ENCODE data around the gene RABL2A.
"Not testable (repeated sequence)": the region's sequence is repeated elsewhere in the genome, so short reads cannot be mapped to it uniquely, and the experiment has no call there.

Gene RABL2A

GRCh38 chr2:113664761-113665533 is 37.9 kb downstream of the RABL2A start:
- H3K27me3 ChIP-seq (replicated peaks; ENCODE audit: control insufficient read depth, insufficient read depth, low read length); DNase-seq (ENCODE audit: low read depth); H3K9ac ChIP-seq (ENCODE audit: low read length); H3K9me3 ChIP-seq (ENCODE audit: control insufficient read depth, low read length); H3K4me3 ChIP-seq (ENCODE audit: low read length); H3K4me1 ChIP-seq (ENCODE audit: control insufficient read depth, insufficient read depth, low read length); H3K36me3 ChIP-seq (ENCODE audit: control insufficient read depth, insufficient read depth, low read length, severe bottlenecking): not testable (repeated sequence)

DNA sequence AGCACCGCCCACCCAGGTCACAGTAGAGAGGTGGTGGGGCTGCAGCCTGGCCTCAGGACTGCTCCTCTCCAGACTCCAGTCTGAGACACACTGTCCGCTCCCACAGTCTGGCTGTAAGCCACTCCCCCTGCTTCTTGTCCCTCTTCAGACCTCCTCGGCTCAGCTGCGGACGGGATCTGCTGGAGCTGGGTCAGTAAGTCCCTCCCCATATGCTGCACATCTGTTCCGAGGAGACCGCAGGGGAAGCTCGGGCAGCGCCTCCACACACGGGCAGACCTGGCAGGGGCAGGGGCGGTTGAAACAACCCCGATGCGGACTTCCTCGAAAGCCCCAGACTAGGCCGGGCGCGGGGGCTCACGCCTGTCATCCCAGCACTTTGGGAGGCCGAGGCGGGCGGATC is 41.9 kb downstream of the RABL2A start:
- not testable (repeated sequence) for H3K9me3 ChIP-seq (ENCODE audit: control insufficient read depth, low read length); H3K27me3 ChIP-seq (replicated peaks; ENCODE audit: control insufficient read depth, insufficient read depth, low read length); DNase-seq (ENCODE audit: low read depth)

DNA sequence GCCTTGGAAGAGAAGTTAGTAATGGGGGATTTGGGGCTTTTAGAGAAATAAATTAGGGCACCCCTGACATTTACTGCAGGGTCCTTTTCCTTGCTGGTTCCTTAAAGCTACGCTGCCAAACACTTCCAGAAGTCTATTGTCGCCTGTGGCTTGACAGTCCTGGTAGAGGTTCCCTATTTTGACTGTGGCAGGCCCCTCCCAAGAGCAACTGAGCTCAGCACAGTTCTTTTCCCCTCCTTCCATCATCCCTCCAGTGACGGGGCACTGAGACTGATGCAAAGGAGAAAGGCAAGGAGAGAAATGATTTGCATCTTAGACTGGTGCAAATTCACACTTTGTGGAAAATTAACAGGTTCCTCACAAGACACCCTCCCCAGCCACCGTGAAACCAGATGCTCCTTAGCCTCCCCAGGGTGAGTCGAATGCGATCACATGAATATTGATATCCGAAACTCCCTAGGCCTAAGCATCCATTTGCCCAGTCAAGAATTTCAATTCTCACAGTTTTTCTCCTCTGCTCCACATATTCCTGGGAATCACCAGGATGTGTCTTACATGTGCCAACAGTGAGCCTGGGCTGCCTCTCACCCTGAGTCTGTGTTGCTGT is 45.4 kb downstream of the RABL2A start:
- Histone ChIP-seq H3K36me3 (ENCODE audit: control insufficient read depth, insufficient read depth, low read length, severe bottlenecking) (no peaks in the 10 kb centered on the region), H3K9ac (ENCODE audit: low read length) (no peak overlapping the region), H3K4me1 (ENCODE audit: control insufficient read depth, insufficient read depth, low read length) (no peaks in the 10 kb centered on the region), H3K4me3 (ENCODE audit: low read length) (no peak overlapping the region), H3K27me3 (replicated peaks; ENCODE audit: control insufficient read depth, insufficient read depth, low read length) (peaks cover 10% of the 10 kb centered on the region), H3K9me3 (ENCODE audit: control insufficient read depth, low read length) (no peaks in the 10 kb centered on the region)
- DNase-seq (ENCODE audit: low read depth) = no peak

More for the DNA sequence above, 41.9 kb downstream of the RABL2A start:
- H3K4me3 ChIP-seq (ENCODE audit: low read length); H3K9ac ChIP-seq (ENCODE audit: low read length); H3K36me3 ChIP-seq (ENCODE audit: control insufficient read depth, insufficient read depth, low read length, severe bottlenecking); H3K4me1 ChIP-seq (ENCODE audit: control insufficient read depth, insufficient read depth, low read length): not testable (repeated sequence)

GRCh38 chr2:113675875-113676274 is 48.8 kb downstream of the RABL2A start:
- H3K4me3 ChIP-seq (ENCODE audit: low read length) = no peak overlapping the region
- no peaks in the 10 kb centered on the region for H3K4me1 ChIP-seq (ENCODE audit: control insufficient read depth, insufficient read depth, low read length)
- no peak overlapping the region for H3K9ac ChIP-seq (ENCODE audit: low read length)
- H3K9me3 ChIP-seq (ENCODE audit: control insufficient read depth, low read length) = no peaks in the 10 kb centered on the region
- H3K36me3 ChIP-seq (ENCODE audit: control insufficient read depth, insufficient read depth, low read length, severe bottlenecking) = no peaks in the 10 kb centered on the region
- peaks cover 10% of the 10 kb centered on the region for H3K27me3 ChIP-seq (replicated peaks; ENCODE audit: control insufficient read depth, insufficient read depth, low read length)
- DNase-seq (ENCODE audit: low read depth) = no peak

DNA sequence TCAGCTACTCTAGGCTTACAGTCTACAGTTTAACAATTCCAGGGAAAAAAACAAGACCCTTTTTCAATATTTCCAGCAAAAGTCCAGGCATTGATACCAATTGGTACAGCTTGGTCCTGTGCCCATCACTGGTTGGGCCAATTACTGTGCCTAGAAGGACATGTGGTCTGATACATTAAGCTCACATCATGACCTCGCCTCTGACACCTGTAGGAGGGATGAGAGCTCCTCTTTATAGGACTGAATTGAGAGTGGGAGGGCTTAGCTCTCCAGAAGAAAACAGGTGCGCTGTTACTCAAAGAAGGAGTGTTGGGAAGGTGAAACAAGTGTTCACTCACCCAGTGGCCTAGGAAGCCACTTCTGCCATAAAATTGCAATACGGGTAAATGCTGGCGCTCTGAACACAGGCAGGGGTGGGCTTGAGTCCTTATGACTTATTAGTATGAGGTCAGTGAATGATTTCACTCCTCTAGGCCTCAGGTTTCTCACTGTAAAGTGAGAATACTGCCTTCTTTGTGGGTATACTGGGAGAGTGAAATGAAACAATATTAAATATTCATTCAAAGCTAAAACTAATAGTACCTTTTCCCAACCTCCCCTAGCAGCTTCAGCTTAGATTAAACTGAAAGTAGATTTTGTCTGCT is 49.7 kb downstream of the RABL2A start:
- Histone ChIP-seq H3K36me3 (ENCODE audit: control insufficient read depth, insufficient read depth, low read length, severe bottlenecking) (no peaks in the 10 kb centered on the region), H3K9ac (ENCODE audit: low read length) (no peak overlapping the region), H3K4me1 (ENCODE audit: control insufficient read depth, insufficient read depth, low read length) (no peaks in the 10 kb centered on the region), H3K9me3 (ENCODE audit: control insufficient read depth, low read length) (no peaks in the 10 kb centered on the region), H3K27me3 (replicated peaks; ENCODE audit: control insufficient read depth, insufficient read depth, low read length) (peaks cover 10% of the 10 kb centered on the region), H3K4me3 (ENCODE audit: low read length) (no peak overlapping the region)
- no peak for DNase-seq (ENCODE audit: low read depth)

DNA sequence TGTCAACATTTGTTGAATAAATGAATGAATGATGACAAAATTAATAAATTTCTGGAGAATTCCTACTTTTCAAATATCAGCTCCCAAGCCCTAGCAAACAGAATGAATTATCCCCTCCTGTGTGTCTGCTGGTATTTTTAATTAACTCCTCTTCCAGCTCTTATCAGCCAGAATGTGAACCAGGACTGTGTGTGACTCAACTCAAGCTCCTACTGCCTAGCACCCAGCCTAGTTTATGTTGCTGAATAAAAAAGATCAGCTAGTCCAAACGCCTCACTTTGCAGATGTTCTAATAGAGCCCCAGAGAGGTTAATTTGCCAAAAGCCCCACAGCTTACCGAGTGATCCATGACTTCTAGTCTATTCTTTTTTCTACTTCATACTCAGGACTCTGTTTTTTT is 50.3 kb downstream of the RABL2A start:
- DNase-seq (ENCODE audit: low read depth) = no peak
- Histone ChIP-seq H3K4me1 (ENCODE audit: control insufficient read depth, insufficient read depth, low read length) (no peaks in the 10 kb centered on the region), H3K4me3 (ENCODE audit: low read length) (no peak overlapping the region)

DNA sequence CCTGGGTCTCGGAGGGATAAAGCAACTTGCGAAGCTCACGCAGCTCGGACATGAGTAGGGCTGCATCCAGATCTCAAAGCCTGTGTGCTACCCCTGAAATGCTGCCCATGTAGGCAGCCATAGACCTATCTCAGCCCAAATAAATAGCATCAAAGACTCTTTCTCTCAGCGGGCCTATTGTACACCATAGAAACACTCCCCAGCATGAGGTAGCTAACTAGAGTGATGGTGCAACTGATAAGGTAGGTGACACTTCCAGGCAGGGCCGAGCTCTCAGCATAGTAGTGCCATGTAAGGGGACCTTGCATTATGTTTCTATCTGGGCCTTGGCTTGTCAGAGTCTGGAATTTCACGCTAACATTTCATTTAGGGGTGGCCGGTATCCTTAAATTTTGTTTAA is 52.4 kb downstream of the RABL2A start:
- Histone ChIP-seq H3K27me3 (replicated peaks; ENCODE audit: control insufficient read depth, insufficient read depth, low read length) (peaks cover 10% of the 10 kb centered on the region), H3K36me3 (ENCODE audit: control insufficient read depth, insufficient read depth, low read length, severe bottlenecking) (no peaks in the 10 kb centered on the region), H3K9me3 (ENCODE audit: control insufficient read depth, low read length) (no peaks in the 10 kb centered on the region), H3K4me3 (ENCODE audit: low read length) (no peak overlapping the region), H3K9ac (ENCODE audit: low read length) (no peak overlapping the region), H3K4me1 (ENCODE audit: control insufficient read depth, insufficient read depth, low read length) (no peaks in the 10 kb centered on the region)
- DNase-seq (ENCODE audit: low read depth) = no peak

More for the DNA sequence above, 50.3 kb downstream of the RABL2A start:
- no peaks in the 10 kb centered on the region for H3K9me3 ChIP-seq (ENCODE audit: control insufficient read depth, low read length)
- no peak overlapping the region for H3K9ac ChIP-seq (ENCODE audit: low read length)
- H3K27me3 ChIP-seq (replicated peaks; ENCODE audit: control insufficient read depth, insufficient read depth, low read length) = peaks cover 10% of the 10 kb centered on the region
- no peaks in the 10 kb centered on the region for H3K36me3 ChIP-seq (ENCODE audit: control insufficient read depth, insufficient read depth, low read length, severe bottlenecking)

DNA sequence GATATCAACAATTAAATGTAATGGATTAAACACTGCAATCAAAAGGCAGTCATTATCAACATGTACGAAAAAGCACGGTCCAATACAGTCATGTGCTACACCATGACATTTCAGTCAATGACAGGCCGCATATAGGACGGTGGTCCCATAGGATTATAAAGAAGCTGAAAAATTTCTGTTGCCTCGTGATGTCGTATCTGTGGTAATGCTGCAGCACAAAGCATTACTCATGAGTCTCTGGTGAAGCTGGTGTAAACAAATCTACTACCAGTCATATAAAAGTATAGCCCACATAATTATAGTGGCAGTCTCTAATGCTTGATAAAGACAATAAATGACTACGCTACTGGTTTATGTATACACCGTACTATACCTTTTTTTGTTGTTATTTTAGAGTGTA is 58.4 kb downstream of the RABL2A start:
- Histone ChIP-seq H3K4me1 (ENCODE audit: control insufficient read depth, insufficient read depth, low read length) (no peaks in the 10 kb centered on the region), H3K9ac (ENCODE audit: low read length) (no peak overlapping the region), H3K27me3 (replicated peaks; ENCODE audit: control insufficient read depth, insufficient read depth, low read length) (no peaks in the 10 kb centered on the region), H3K36me3 (ENCODE audit: control insufficient read depth, insufficient read depth, low read length, severe bottlenecking) (no peaks in the 10 kb centered on the region), H3K9me3 (ENCODE audit: control insufficient read depth, low read length) (no peaks in the 10 kb centered on the region), H3K4me3 (ENCODE audit: low read length) (no peak overlapping the region)
- DNase-seq (ENCODE audit: low read depth) = no peak

DNA sequence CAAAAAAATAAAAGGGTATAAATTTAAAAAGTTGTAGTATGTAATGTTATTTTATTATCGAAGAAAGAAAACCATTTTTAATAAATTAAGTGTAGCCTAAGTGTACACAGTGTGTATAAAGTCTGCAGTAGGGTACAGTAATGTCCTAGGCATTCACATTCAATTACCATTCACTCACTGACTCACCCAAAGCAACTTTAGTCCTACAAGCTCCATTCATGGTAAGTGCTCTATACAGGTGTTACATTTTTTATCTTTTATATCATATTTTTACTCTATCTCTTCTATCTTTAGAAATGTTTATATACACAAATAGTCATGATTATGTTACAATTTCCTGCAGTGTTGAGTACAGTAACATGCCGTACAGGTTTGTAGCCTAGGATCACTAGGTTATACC is 59.5 kb downstream of the RABL2A start:
- Histone ChIP-seq H3K4me3 (ENCODE audit: low read length) (no peak overlapping the region), H3K9me3 (ENCODE audit: control insufficient read depth, low read length) (no peaks in the 10 kb centered on the region), H3K9ac (ENCODE audit: low read length) (no peak overlapping the region), H3K4me1 (ENCODE audit: control insufficient read depth, insufficient read depth, low read length) (no peaks in the 10 kb centered on the region), H3K36me3 (ENCODE audit: control insufficient read depth, insufficient read depth, low read length, severe bottlenecking) (no peaks in the 10 kb centered on the region), H3K27me3 (replicated peaks; ENCODE audit: control insufficient read depth, insufficient read depth, low read length) (no peaks in the 10 kb centered on the region)
- DNase-seq (ENCODE audit: low read depth) = no peak

DNA sequence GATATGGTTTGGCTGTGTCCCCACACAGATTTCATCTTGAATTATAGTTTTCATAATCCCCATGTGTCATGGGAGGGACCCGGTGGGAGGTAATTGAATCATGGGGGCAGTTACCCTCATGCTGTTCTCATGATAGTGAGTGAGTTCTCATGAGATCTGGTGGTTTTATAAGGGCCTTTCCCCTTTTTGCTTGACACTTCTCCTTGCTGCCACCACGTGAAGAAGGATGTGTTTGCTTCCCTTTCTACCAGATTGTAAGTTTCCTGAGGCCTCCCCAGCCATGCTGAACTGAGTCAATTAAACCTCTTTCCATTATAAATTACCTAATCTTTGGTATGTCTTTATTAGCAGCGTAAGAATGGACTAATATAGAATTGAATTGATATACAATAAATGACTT is 63.8 kb downstream of the RABL2A start:
- not testable (repeated sequence) for H3K36me3 ChIP-seq (ENCODE audit: control insufficient read depth, insufficient read depth, low read length, severe bottlenecking); H3K4me3 ChIP-seq (ENCODE audit: low read length); H3K27me3 ChIP-seq (replicated peaks; ENCODE audit: control insufficient read depth, insufficient read depth, low read length); DNase-seq (ENCODE audit: low read depth); H3K9me3 ChIP-seq (ENCODE audit: control insufficient read depth, low read length); H3K9ac ChIP-seq (ENCODE audit: low read length); H3K4me1 ChIP-seq (ENCODE audit: control insufficient read depth, insufficient read depth, low read length)
